T follicular helper cell (primary cell): ENCODE results near the gene DRD3.

Experiments
- DNase-seq: peaks from one replicate; pipeline ENCODE4 v3.0.0-alpha.2; 2020; ENCODE audit warnings: low read depth

Gene DRD3

DNA sequence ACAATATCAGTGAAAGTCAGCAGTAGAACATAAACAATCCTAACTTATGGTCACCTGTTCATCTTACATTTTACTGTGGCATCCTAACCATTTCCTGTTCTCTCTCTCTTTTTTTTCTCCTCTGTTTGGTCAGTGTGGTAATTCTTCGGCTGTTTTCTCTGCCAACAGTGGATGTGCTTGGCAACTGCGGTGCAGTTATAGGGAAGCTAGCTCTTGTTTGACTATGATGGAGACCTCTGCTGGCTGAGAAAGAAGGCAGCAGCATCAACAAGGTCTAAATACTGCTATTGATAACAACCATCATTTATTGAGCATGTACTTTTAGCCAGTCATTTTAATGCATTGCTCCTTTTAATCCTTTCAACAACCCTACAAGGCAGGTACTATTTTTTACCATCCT is 723 bp upstream of the DRD3 start:
- DNase-seq: no peak

DNA sequence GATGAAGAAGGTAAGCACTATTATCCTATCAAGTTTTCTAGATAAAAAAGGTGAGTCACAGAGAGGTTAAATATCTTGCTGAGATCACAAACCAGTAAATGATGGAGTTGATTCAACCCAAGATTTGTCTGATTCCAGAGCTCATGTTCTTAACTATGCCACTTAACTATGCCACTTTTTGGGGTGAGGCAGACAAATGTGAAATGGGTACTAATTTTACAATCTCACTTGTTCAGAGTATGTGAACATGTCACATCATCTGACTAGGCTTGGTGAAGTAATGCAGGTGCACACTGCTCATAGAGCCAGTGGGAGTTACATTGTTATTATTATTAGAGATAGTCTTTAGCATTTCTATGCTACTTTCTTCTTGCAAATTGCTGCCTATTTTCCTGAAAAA is 2.0 kb downstream of the DRD3 start:
- no peak for DNase-seq

DNA sequence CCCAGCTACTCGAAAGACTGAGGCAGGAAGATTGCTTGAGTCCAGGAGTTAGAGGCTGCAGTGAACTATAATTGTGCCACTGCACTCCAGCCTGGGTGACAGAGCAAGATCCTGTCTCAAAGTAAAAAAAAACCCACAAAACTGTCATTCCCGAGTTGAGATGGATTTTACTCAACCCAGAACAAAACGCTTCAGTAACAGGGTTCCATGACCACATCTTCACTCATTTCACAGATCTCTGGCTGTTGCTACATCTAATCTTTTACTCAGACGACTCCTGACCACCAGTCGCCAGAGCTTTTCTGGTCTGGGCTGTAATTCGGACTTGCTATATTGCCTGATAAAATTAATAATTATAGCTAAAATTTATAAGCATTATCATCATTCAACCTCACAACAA is 2.4 kb downstream of the DRD3 start:
- no peak for DNase-seq

DNA sequence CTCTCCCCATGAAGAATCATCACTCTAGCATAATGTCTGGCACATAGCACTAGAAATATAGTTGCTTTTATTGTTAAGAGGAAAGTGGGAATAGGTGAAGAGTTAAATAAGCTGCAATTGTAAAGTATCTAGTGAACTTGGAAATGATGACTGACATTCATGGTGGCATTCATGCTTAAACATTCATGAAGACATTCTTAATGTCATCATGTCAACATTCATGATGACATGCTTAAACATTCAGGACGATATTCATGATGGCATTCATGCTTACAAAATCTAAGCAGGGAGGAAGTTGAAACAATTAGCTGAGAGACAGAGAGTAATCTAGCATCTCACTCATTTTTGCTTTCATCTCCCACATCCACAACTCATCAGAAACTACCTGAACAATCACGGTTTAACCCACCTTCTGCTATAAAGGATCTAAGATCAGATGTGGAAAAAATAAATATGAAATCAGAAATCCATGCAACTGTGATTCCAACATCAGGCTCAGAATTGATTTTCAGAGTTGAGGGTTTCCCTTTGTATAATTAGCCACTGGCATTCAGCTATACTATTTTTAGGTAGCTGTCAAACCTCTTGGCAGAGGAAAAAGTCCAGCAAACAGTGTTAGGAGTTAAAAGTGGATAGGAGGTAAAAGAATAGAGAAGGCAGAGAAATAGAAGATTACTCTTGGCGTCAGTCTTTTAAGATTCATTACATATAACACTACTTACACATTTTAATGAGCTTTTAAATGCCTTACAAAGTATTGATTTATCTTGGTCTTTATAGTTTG is 3.5 kb downstream of the DRD3 start:
- no peak for DNase-seq

DNA sequence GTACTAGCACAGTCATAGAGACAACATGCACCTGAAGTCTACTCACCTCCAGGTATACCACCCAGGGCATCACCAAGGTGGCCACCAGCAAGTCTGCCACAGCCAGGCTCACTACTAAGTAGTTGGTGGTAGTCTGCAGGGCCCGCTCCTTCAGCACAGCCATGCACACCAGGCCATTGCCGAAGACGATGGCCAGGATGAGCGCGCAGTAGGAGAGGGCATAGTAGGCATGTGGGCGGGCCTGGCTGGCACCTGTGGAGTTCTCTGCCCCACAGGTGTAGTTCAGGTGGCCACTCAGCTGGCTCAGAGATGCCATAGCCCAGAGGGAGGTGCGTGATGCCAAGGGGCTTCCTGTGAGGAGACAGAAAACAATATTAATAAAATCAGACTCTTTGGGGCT is 7.2 kb downstream of the DRD3 start:
- DNase-seq: no peak

DNA sequence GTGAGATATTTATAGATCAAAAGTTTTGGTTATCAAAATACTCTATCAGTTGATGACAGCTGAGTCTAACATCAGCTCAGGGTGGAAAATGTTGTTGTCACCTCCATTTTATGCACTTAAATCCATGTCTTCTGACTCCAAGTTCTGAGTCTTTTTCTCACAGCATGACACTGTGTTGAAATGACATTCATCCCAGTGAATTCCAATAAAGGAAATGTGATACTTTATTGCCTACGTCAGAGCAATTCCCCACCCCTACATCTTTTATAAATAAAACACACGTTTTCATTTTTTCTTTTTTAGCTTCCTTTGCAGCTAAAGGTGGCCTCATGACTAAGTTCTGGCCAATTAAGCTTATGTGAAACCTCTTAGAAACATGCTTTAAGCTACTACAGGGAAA is 10.7 kb downstream of the DRD3 start:
- DNase-seq: no peak

DNA sequence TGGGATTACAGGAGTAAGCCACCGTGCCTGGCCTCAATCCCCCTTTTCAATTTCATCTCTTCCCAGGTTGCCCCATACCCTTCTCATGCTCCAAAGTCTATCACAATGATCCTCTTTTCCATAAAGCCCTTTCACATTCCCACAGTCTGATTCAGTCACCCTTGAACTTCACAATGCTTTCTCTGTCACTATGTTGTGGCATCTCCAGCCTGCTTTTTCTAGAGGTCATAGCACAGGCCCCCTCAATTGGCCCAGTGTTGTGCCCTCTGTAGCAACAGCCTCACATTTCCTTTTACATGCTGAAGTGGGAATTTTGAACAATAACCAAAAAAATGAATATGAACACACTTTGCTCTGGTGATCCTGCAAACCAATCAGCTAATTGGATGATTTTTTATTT is 21.5 kb downstream of the DRD3 start:
- DNase-seq: no peak

DNA sequence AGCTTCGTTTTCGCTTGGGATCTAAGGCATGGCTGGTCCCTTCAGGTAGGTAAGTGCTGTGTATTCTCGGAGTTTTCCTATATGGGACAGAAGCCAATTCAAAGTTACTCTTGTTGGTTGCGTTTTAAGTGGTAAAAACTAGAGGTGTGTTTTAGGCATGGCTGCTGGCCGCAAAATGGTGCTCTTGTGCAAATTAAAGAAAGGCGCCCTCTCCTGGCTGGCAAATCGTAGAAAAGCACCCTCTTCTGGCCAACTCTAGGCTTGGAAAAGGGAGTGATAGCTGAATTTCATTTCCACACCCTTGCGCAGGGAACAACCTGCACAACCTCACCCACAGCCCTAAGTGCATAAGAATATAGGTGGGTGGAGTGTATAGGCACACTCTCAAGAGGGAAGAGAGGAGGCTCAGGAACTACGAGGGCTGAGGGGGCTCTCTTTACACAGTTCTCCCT is 23.5 kb downstream of the DRD3 start:
- DNase-seq: no peak

DNA sequence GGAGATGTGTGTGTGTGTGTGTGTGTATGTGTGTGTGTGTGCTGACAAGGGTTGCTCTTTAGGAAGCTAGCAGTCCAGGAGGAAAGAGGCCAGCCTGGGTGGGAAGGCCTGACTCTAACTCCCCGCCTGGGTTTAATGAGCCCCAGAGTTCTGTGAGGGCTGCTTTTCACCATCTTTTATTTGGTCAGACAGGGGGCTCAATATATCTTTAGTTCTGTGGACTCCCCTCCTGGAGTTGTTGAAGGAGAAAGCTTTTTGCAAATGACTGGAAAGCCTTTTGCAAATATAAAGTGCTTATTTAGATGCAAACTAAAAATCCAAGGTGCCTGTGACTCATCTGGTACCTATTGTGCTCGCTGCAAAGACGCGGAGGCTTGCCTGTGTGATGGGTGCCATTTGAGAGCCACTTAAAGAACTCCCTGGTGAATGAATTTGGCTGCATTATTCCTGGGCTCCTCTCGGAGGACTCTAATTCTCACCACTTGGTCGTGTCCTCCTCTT is 24.5 kb downstream of the DRD3 start:
- no peak for DNase-seq

DNA sequence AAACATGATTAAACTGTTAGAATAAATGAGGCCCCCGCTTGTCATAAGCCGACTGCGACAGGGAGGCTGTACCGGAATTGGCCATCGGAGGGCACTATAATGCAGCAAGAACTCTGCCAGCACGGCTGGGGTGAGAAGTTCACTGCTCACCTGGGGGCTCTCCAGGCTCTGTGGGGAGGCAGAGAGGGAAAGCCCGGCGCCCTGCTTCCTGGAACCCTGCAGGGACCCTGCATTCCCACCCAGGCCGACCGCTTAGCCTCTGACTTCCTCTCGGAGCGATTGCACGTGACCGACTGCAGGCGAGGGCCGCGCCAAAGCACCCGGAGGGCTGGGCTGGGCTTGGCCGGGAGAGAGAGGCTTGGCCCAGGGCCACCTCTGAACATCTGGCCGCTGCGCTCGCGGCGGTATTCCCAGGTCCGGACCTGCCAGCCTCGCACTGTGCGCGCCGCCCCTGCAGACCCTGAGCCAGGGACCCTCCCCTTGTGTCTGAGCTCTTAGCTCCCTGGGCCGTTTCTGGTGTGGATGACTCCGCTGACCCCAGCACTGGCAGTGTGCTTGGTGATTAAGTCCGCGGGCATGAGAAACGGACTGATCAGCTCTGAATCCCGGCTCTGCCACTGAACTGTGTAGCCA is 26.2 kb downstream of the DRD3 start:
- DNase-seq: peak; percentile 71

DNA sequence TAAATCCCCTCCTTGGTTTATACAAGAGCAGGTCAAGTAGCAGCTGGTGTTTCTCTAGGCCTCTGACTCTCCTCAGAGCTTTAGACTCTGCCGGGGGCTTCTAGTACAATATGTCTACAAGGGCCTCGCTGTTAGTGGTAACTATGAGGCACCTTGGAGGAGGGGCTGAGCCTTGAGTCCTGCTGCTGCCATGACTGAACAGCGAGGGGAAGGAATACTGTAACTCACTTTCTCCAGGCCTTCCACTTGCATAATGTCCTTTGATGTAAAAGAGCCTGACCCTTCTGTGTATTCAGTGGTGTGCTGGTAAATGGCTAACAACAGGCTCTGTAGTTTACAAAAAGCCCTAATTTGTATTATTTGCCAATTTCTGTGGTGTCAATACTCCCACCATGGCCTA is 27.8 kb downstream of the DRD3 start:
- DNase-seq: no peak

DNA sequence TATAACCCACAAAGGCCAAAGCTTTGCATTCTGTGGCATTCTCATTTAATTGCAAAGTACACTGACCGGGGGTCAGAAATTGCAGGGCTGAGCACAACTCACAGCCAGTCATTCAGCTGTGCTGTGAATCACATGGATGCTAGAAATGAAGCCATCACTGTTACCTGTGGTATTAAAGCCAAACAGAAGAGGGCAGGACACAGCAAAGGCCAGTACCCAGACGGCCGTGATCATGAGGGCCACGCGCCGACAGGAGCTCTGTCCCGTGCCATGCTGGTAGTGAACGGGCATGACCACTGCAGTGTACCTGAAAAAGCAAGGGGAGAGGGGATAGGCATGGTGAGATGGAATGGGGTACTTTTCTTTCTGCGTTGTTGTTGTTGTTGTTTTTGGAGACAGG is 31.6 kb downstream of the DRD3 start:
- DNase-seq: no peak

DNA sequence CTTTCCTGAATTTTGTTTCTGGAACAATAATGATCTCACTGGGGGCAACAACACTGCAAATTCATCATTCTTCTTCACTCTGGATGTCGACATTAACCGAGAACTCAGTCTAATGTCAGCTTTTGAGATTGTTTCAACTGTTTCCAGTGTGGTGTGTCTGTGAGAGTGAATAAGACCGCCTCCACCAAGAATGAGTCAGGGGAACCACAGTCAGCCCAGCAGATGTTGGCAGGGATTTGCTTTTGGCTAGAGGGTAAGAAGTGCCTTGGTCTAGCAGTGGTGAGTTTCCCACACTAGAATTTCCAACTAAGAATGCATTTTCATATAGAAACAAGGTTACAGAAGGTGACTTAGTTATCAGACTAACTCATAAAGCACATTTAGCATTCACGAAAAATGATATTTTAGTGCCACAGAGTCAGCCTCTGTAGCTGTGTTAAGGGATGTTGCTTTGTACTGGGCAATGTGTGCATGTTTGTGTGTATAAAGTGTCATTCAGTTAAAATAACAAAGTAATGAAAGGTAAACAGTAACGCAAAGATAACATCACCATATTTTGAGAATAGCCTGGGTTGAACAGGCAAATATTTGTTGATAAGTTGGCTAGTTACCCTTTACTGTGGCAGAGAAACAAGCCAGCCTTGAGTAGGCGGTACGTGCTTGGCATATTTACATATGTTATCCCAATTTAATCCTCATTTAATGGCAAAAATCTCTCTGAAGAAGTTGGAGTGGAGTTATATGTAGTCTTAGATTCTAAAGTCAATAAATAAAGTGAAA is 33.8 kb downstream of the DRD3 start:
- no peak for DNase-seq

DNA sequence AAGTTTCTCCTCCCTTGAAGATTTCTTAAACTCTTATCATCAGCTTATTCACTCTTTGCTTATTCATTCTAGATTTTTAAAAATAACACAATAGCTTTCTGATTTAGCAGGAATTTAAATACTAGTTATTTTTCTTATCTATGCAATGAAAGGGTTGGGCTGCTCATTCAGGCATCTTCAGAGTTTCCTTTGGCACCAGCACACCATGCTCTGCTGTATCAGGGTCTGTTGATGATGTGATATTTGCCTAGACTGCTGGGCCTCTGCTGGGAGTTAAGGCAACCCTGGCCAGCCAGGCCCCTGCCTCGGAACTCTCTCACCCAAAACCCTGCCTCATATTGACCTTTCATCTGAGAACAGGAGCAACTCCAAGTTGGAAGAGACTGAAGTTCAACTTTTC is 35.0 kb downstream of the DRD3 start:
- no peak for DNase-seq

DNA sequence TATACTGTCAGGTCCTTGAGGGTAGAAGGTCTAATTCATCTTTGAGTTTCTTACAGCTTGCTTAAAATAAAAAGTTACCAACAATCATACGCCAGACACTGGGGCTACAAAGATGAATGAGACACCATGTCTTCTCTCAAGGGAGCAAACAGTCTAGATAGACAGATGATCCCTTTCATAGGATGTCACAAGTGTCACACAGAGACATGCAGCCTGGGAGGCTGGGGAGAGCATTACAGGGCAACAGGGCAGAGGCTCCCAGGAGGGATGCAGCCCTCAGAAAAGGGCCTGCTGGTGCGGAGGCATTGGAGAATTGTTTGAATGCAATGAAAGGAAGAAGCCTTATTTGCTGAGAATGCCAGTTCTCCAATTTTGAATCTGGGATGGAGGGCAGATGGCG is 39.0 kb downstream of the DRD3 start:
- no peak for DNase-seq

DNA sequence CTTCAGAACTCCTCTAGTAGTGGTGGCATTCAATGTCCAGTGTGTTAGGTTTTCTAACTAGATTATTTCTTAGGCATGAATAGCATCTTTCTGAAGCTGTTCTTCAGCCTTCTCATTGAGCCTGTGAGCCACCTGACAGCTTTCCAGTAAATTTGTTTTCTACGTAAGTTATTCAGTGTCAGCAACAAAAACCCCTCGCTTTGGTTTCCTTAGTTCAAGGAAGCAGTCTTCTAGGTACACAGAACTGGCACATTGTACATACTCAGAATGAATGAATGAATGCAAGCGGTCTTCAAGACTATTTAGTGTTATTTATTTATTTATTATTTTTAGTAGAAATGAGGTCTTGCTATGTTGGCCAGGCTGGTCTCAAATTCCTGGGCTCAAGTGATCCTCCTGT is 44.9 kb downstream of the DRD3 start:
- DNase-seq: no peak

DNA sequence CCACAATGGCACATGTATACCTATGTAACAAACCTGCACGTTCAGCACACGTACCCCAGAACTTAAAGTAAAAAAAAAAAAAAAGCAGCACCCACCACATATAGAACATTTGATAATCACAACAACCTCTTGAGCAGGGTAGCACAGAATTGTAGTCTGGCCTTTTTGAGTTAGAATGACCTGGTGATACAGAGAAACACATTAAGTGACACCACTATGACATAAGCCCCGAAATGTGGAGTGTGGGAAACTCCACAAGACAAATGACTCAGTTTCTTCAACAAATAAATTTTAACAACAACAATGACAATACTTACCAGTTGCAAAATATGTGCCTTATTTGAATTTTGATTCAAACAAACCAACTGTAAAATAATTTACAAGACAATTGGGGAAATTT is 46.4 kb downstream of the DRD3 start:
- no peak for DNase-seq

DNA sequence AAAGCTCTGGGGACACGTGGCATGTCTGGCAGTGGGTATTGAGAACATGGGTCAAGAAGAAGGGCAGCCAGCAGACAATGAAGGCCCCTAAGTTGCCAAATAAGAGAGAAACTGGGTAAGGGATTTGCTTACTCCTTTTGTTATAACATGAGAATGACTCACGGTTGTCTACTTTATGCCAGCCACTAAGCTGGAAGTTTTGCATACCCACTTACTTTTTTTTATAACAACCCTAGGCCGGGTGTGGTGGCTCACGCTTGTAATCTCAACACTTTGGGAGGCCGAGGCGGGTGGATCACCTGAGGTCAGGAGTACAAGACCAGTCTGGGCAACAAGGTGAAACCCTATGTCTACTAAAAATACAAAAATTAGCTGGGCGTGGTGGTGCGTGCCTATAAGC is 50.0 kb downstream of the DRD3 start:
- no peak for DNase-seq

DNA sequence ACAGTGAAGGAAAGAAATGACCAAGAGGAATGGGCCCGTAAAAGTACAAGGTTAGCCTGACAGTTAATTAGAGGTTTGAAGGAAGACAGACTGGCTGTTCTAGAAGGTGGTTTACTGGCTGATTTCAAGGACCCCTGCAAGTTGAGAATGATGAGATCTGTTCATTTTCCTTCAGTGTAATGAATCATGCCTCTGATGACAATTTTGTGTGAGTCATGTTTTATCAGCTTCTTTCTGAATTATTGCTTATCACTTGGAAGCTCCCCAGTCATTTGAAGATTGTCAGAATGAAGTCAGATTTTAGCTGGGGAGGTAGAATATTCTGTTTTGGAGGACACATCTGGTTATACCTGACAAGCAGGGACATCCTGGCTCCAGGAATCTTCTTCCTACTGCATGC is 50.6 kb downstream of the DRD3 start:
- DNase-seq: no peak

DNA sequence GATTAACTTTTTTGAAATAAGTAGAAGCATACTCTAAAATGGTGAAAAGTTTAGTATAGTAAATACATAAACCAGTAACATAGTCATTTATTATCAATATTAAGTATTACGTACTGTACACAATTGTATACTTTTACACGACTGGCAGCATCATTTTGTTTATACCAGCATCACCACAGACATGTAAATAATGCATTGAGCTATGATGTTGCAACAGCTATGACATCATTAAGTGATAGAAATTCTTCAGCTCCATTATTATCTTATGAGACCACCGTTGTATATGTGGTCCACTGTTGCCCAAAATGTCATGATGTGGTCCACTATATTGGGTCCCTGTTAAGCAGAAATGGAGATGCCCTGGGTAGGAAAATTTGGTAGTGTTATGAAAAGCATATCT is 51.3 kb downstream of the DRD3 start:
- DNase-seq: no peak

DNA sequence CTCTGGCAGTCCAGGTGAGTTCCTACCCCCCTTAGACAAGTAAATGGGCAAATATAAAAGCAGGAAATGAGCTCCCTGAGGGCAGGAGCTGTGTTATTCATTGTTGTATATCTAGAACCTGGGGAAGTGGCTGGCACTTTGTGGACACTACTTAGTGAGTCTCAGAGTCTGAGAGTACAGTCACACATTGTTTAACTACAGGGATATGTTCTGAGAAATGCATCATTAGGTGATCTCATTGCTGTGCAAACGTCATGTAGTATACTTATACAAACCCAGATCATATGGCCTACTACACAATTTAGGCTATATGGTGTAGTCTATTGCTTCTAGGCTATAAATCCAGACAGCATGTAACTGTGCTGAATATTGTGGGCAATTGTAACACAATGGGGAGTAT is 52.4 kb downstream of the DRD3 start:
- DNase-seq: no peak

DNA sequence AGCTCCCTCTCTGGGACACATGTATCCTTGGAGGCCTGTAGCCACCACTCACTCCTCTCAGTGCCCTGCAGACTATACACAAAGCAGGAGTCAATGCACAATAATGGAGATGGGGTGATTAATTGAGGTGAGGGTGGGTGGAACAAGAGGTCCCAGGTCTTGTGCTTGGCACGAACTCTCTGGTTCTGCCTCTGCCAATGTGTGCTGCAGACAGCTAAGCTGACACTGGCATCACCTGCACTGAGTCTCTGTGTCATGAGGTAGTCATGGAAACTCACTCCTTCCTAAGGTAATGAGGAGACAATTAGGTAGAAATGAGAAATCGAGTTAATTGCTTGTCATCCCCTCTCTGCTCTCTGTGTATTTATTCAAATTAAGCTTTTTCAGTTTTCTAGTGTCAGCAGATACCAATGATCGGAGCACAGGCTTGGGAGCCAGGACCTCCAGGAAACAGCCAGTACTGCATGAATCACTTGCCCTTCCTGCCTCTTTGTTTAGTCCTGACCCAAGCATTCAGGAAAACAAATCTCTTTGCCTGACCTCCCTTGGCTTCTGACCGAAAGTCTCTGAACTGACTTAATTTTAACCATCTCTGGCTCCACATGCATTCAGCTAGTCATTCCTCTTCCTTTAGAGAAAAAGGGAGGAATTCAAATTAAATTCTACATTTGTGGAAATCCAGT is 56.7 kb downstream of the DRD3 start:
- no peak for DNase-seq
